NCI-H2196 (cell line): ENCODE data around the gene CUL7.

Experiments used
- DNase-seq: peaks from one replicate; lab custom pipeline; 2025; ENCODE audit not compliant: unreplicated experiment; lab: John Stamatoyannopoulos, UW

CUL7 gene

GRCh38 chr6:43077333-43077809 is 23.7 kb upstream of the CUL7 start:
- no peak for DNase-seq

GRCh38 chr6:43076464-43077332 is 23.0 kb upstream of the CUL7 start:
- DNase-seq, result peak; percentile 18

- DNase-seq, result peak; percentile 78
Observed at GRCh38 chr6:43075670-43076463, 22.2 kb upstream of the CUL7 start, which contains the start of gene PTK7. Gene PTK7 (plus strand): TSS chr6:43076314. CDS start chr6:43076489, 175 bp downstream.

- DNase-seq, result no peak
Observed at GRCh38 chr6:43074847-43075669, 21.4 kb upstream of the CUL7 start.

GRCh38 chr6:43070028-43070632 is 16.5 kb upstream of the CUL7 start:
- DNase-seq, result peak; percentile 34

- DNase-seq, result no peak
Observed at GRCh38 chr6:43062818-43063217, 9.2 kb upstream of the CUL7 start.

- no peak for DNase-seq
Observed at GRCh38 chr6:43061861-43062260, 8.2 kb upstream of the CUL7 start.

GRCh38 chr6:43060755-43061633 is 7.3 kb upstream of the CUL7 start:
- no peak for DNase-seq

GRCh38 chr6:43060034-43060754 is 6.5 kb upstream of the CUL7 start:
- DNase-seq, result peak; percentile 35

- DNase-seq, result peak; percentile 98
Observed at GRCh38 chr6:43059168-43060033, 5.8 kb upstream of the CUL7 start, which contains the start of the genes KLC4 and MRPL2. Gene KLC4 (plus strand): TSS chr6:43059631. CDS start chr6:43061336, 1,705 bp downstream. Gene MRPL2 (minus strand): TSS chr6:43059434. CDS start chr6:43059381, 53 bp downstream.

- DNase-seq, result no peak
Observed at GRCh38 chr6:43058531-43058930, 4.9 kb upstream of the CUL7 start.

GRCh38 chr6:43055966-43056365 is 2.3 kb upstream of the CUL7 start:
- no peak for DNase-seq

GRCh38 chr6:43054206-43054943 is 724 bp upstream of the CUL7 start:
- no peak for DNase-seq

GRCh38 chr6:43052842-43053544 is 658 bp downstream of the CUL7 start:
- no peak for DNase-seq

- no peak for DNase-seq
Observed at GRCh38 chr6:43052225-43052841, 1.3 kb downstream of the CUL7 start.

- DNase-seq, result no peak
Observed at GRCh38 chr6:43050981-43051380, 2.7 kb downstream of the CUL7 start.
